ENCODE results near the gene DYNLRB2.
A peak's percentile ranks its signal among the peaks of the same experiment; 100 is the strongest.

Gene DYNLRB2

GRCh38 chr16:80583466-80583865, 42.7 kb downstream of the DYNLRB2 start:
- Histone ChIP-seq H3K9me2 (replicated peaks; ENCODE audit: insufficient read depth, low read length) (no peaks in the 10 kb centered on the region), H2AFZ (ENCODE audit: low read length) (no peak overlapping the region), H4K20me1 (ENCODE audit: insufficient read depth, low read length) (no peaks in the 10 kb centered on the region), H3K27me3 (replicated peaks; ENCODE audit: insufficient read depth, low read length) (no peaks in the 10 kb centered on the region), H3K9me3 (replicated peaks; ENCODE audit: insufficient read depth, low read length) (no peaks in the 10 kb centered on the region), H3K36me3 (replicated peaks; ENCODE audit: insufficient read depth, low read length) (no peaks in the 10 kb centered on the region), H3K9ac (ENCODE audit: low read length) (no peak overlapping the region), H3K79me2 (ENCODE audit: low read length) (no peaks in the 10 kb centered on the region), H3K27ac (ENCODE audit: low read length) (peak overlapping the region; percentile 32; the same call in 1 of the 2 replicates), H3K4me2 (ENCODE audit: low read depth, low read length) (peak overlapping the region; percentile 16), H3F3A (ENCODE audit: insufficient read depth, low read length) (no peaks in the 10 kb centered on the region; the same call in 1 of the 2 replicates), H3K4me1 (ENCODE audit: low read length) (peaks cover 11% of the 10 kb centered on the region; the same call in 1 of the 2 replicates), H3K4me3 (ENCODE audit: low read length) (no peak overlapping the region)
- peak; percentile 40 for DNase-seq
- TF ChIP-seq EZH2 (optimal IDR thresholded peaks at IDR 0.05; ENCODE audit: low read depth, low read length) (no peak), EZH2phosphoT487 (IDR thresholded peaks at IDR 0.05; ENCODE audit: low read length) (no peak), CTCF (IDR thresholded peaks at IDR 0.05; ENCODE audit: low read length) (no peak)

- TF ChIP-seq CTCF (IDR thresholded peaks at IDR 0.05; ENCODE audit: low read length): no peak
- TF ChIP-seq EZH2 (optimal IDR thresholded peaks at IDR 0.05; ENCODE audit: low read depth, low read length): no peak
- H3K9me3 ChIP-seq (replicated peaks; ENCODE audit: insufficient read depth, low read length): no peaks in the 10 kb centered on the region
- DNase-seq: no peak
Observed at GRCh38 chr16:80585764-80586163, 45.0 kb downstream of the DYNLRB2 start.

GRCh38 chr16:80586476-80586875, 45.7 kb downstream of the DYNLRB2 start:
- no peaks in the 10 kb centered on the region for H3K27me3 ChIP-seq (replicated peaks; ENCODE audit: insufficient read depth, low read length)
- H3K4me3 ChIP-seq (ENCODE audit: low read length): no peak overlapping the region
- H3K4me1 ChIP-seq (ENCODE audit: low read length): peaks cover 11% of the 10 kb centered on the region; the same call in 1 of the 2 replicates
- no peak overlapping the region for H3K4me2 ChIP-seq (ENCODE audit: low read depth, low read length)
- H3F3A ChIP-seq (ENCODE audit: insufficient read depth, low read length): no peaks in the 10 kb centered on the region; the same call in 1 of the 2 replicates
- no peak overlapping the region for H3K9ac ChIP-seq (ENCODE audit: low read length)
- H2AFZ ChIP-seq (ENCODE audit: low read length): no peak overlapping the region
- DNase-seq: no peak
- H3K9me3 ChIP-seq (replicated peaks; ENCODE audit: insufficient read depth, low read length): no peaks in the 10 kb centered on the region
- H3K27ac ChIP-seq (ENCODE audit: low read length): no peak overlapping the region
- H3K36me3 ChIP-seq (replicated peaks; ENCODE audit: insufficient read depth, low read length): no peaks in the 10 kb centered on the region
- H3K9me2 ChIP-seq (replicated peaks; ENCODE audit: insufficient read depth, low read length): no peaks in the 10 kb centered on the region
- H4K20me1 ChIP-seq (ENCODE audit: insufficient read depth, low read length): no peaks in the 10 kb centered on the region
- TF ChIP-seq CTCF (IDR thresholded peaks at IDR 0.05; ENCODE audit: low read length) (no peak), EZH2 (optimal IDR thresholded peaks at IDR 0.05; ENCODE audit: low read depth, low read length) (no peak), EZH2phosphoT487 (IDR thresholded peaks at IDR 0.05; ENCODE audit: low read length) (no peak)
- H3K79me2 ChIP-seq (ENCODE audit: low read length): no peaks in the 10 kb centered on the region

More at GRCh38 chr16:80585764-80586163, 45.0 kb downstream of the DYNLRB2 start:
- Histone ChIP-seq H3K79me2 (ENCODE audit: low read length) (no peaks in the 10 kb centered on the region), H3K4me3 (ENCODE audit: low read length) (no peak overlapping the region), H3K4me2 (ENCODE audit: low read depth, low read length) (no peak overlapping the region), H3K9ac (ENCODE audit: low read length) (no peak overlapping the region), H3K36me3 (replicated peaks; ENCODE audit: insufficient read depth, low read length) (no peaks in the 10 kb centered on the region), H2AFZ (ENCODE audit: low read length) (no peak overlapping the region), H3K27ac (ENCODE audit: low read length) (no peak overlapping the region), H3K4me1 (ENCODE audit: low read length) (peaks cover 11% of the 10 kb centered on the region; the same call in 1 of the 2 replicates), H3K27me3 (replicated peaks; ENCODE audit: insufficient read depth, low read length) (no peaks in the 10 kb centered on the region), H3F3A (ENCODE audit: insufficient read depth, low read length) (no peaks in the 10 kb centered on the region; the same call in 1 of the 2 replicates), H3K9me2 (replicated peaks; ENCODE audit: insufficient read depth, low read length) (no peaks in the 10 kb centered on the region), H4K20me1 (ENCODE audit: insufficient read depth, low read length) (no peaks in the 10 kb centered on the region)
